ENCODE measurements around the gene SIGLECL1. TPM values are rescaled to one million over a fixed set of nuclear protein-coding genes. Genes with fewer than 3 reads are reported as not detected.
"Not testable (repeated sequence)": the region's sequence is repeated elsewhere in the genome, so short reads cannot be mapped to it uniquely, and the experiment has no call there.

SIGLECL1 gene
- total RNA-seq, 1 donor from 2014 or later, result not detected

- H3K9me3 Mint-ChIP-seq (ENCODE audit: unreplicated experiment), result peaks cover 2% of the 10 kb centered on the region
- no peak overlapping the region for H3K4me2 ChIP-seq (ENCODE audit: low read length)
- TF ChIP-seq, protein P1, sequence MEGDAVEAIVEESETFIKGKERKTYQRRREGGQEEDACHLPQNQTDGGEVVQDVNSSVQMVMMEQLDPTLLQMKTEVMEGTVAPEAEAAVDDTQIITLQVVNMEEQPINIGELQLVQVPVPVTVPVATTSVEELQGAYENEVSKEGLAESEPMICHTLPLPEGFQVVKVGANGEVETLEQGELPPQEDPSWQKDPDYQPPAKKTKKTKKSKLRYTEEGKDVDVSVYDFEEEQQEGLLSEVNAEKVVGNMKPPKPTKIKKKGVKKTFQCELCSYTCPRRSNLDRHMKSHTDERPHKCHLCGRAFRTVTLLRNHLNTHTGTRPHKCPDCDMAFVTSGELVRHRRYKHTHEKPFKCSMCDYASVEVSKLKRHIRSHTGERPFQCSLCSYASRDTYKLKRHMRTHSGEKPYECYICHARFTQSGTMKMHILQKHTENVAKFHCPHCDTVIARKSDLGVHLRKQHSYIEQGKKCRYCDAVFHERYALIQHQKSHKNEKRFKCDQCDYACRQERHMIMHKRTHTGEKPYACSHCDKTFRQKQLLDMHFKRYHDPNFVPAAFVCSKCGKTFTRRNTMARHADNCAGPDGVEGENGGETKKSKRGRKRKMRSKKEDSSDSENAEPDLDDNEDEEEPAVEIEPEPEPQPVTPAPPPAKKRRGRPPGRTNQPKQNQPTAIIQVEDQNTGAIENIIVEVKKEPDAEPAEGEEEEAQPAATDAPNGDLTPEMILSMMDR (IDR thresholded peaks at IDR 0.05; ENCODE audit: insufficient read depth, low read depth, low read length), result no peak
- no peak for TF ChIP-seq EZH2 (IDR thresholded peaks at IDR 0.05; ENCODE audit: insufficient read depth, low read length)
Observed at GRCh38 chr19:51204321-51204720, 46.6 kb upstream of the SIGLECL1 start.

DNA sequence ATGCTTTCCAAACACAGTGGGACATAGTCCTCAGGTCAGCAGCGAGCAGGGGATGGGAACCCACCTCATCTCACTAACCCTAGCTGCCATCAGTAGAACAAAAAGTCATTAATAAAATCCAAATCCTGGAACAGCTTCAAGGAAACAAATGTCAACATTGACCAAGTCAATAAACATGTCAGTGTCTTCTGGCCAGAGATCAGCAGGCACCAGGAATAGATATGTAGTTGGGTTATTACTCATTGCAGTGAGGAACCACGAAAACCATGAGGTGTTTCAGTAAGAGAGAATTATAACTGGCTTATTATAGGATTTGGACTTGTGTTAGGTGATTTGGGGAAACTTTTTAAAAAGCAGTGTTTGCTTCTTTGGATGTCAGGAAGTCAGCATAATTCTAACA is 43.1 kb upstream of the SIGLECL1 start:
- Histone ChIP-seq H3K4me2 (ENCODE audit: low read length) (no peak overlapping the region), H3K27ac (ENCODE audit: low read depth, low read length) (no peak overlapping the region), H3K9ac (ENCODE audit: low read length) (no peak overlapping the region), H3K4me3 (ENCODE audit: insufficient read depth, low read depth, low read length) (no peak overlapping the region), H3K9me3 (ENCODE audit: insufficient read depth, low read depth, low read length) (peaks cover 3% of the 10 kb centered on the region), H4K20me1 (ENCODE audit: insufficient read depth, low read length) (no peaks in the 10 kb centered on the region), H3K36me3 (ENCODE audit: insufficient read depth, low read length) (no peaks in the 10 kb centered on the region), H3K4me1 (ENCODE audit: insufficient read depth, low read length) (no peaks in the 10 kb centered on the region), H3K79me2 (ENCODE audit: insufficient read depth, low read length) (no peaks in the 10 kb centered on the region), H3K27me3 (ENCODE audit: insufficient read depth, low read length) (no peaks in the 10 kb centered on the region), H2AFZ (ENCODE audit: low read depth, low read length) (no peak overlapping the region)
- FAIRE-seq (no peak), DNase-seq (ENCODE audit: low read depth) (no peak)
- no peak overlapping the region for H3K27ac Mint-ChIP-seq (ENCODE audit: unreplicated experiment)
- H3K9me3 Mint-ChIP-seq (ENCODE audit: unreplicated experiment), result no peaks in the 10 kb centered on the region
- no peak overlapping the region for H3K4me3 Mint-ChIP-seq (ENCODE audit: unreplicated experiment)
- TF ChIP-seq, protein P1 (IDR thresholded peaks at IDR 0.05; ENCODE audit: insufficient read depth, low read depth, low read length), result no peak
- TF ChIP-seq EZH2 (IDR thresholded peaks at IDR 0.05; ENCODE audit: insufficient read depth, low read length), result no peak
- H3K27me3 Mint-ChIP-seq (ENCODE audit: low read depth, unreplicated experiment), result no peaks in the 10 kb centered on the region
- H3K36me3 Mint-ChIP-seq (ENCODE audit: low read depth, unreplicated experiment), result no peaks in the 10 kb centered on the region
- H3K4me1 Mint-ChIP-seq (ENCODE audit: low read depth, unreplicated experiment), result no peaks in the 10 kb centered on the region

More at GRCh38 chr19:51204321-51204720, 46.6 kb upstream of the SIGLECL1 start:
- Histone ChIP-seq H3K9me3 (ENCODE audit: insufficient read depth, low read depth, low read length) (no peaks in the 10 kb centered on the region), H3K79me2 (ENCODE audit: insufficient read depth, low read length) (no peaks in the 10 kb centered on the region), H4K20me1 (ENCODE audit: insufficient read depth, low read length) (no peaks in the 10 kb centered on the region), H3K27me3 (ENCODE audit: insufficient read depth, low read length) (no peaks in the 10 kb centered on the region), H3K4me1 (ENCODE audit: insufficient read depth, low read length) (no peaks in the 10 kb centered on the region), H3K36me3 (ENCODE audit: insufficient read depth, low read length) (no peaks in the 10 kb centered on the region), H3K9ac (ENCODE audit: low read length) (no peak overlapping the region), H2AFZ (ENCODE audit: low read depth, low read length) (no peak overlapping the region), H3K27ac (ENCODE audit: low read depth, low read length) (no peak overlapping the region), H3K4me3 (ENCODE audit: insufficient read depth, low read depth, low read length) (no peak overlapping the region)
- Mint-ChIP-seq H3K36me3 (ENCODE audit: low read depth, unreplicated experiment) (no peaks in the 10 kb centered on the region), H3K27ac (ENCODE audit: unreplicated experiment) (no peak overlapping the region), H3K4me1 (ENCODE audit: low read depth, unreplicated experiment) (no peaks in the 10 kb centered on the region), H3K4me3 (ENCODE audit: unreplicated experiment) (no peak overlapping the region), H3K27me3 (ENCODE audit: low read depth, unreplicated experiment) (peaks cover 8% of the 10 kb centered on the region)
- FAIRE-seq (no peak), DNase-seq (ENCODE audit: low read depth) (no peak)

- no peaks in the 10 kb centered on the region for H4K20me1 ChIP-seq (ENCODE audit: insufficient read depth, low read length)
- H3K27me3 Mint-ChIP-seq (ENCODE audit: low read depth, unreplicated experiment), result no peaks in the 10 kb centered on the region
- no peak overlapping the region for H3K27ac ChIP-seq (ENCODE audit: low read depth, low read length)
- no peak overlapping the region for H3K4me2 ChIP-seq (ENCODE audit: low read length)
- no peaks in the 10 kb centered on the region for H3K4me1 ChIP-seq (ENCODE audit: insufficient read depth, low read length)
- H3K36me3 Mint-ChIP-seq (ENCODE audit: low read depth, unreplicated experiment), result no peaks in the 10 kb centered on the region
- no peaks in the 10 kb centered on the region for H3K79me2 ChIP-seq (ENCODE audit: insufficient read depth, low read length)
- no peak overlapping the region for H3K27ac Mint-ChIP-seq (ENCODE audit: unreplicated experiment)
- no peak for TF ChIP-seq EZH2 (IDR thresholded peaks at IDR 0.05; ENCODE audit: insufficient read depth, low read length)
- TF ChIP-seq, protein P1 (IDR thresholded peaks at IDR 0.05; ENCODE audit: insufficient read depth, low read depth, low read length), result no peak
- H3K4me1 Mint-ChIP-seq (ENCODE audit: low read depth, unreplicated experiment), result no peaks in the 10 kb centered on the region
- no peak overlapping the region for H3K9ac ChIP-seq (ENCODE audit: low read length)
- no peak overlapping the region for H3K4me3 Mint-ChIP-seq (ENCODE audit: unreplicated experiment)
- H3K36me3 ChIP-seq (ENCODE audit: insufficient read depth, low read length), result no peaks in the 10 kb centered on the region
- FAIRE-seq (no peak), DNase-seq (ENCODE audit: low read depth) (no peak)
- no peaks in the 10 kb centered on the region for H3K9me3 Mint-ChIP-seq (ENCODE audit: unreplicated experiment)
- H3K9me3 ChIP-seq (ENCODE audit: insufficient read depth, low read depth, low read length), result peaks cover 7% of the 10 kb centered on the region
- H3K4me3 ChIP-seq (ENCODE audit: insufficient read depth, low read depth, low read length), result no peak overlapping the region
- H3K27me3 ChIP-seq (ENCODE audit: insufficient read depth, low read length), result no peaks in the 10 kb centered on the region
- no peak overlapping the region for H2AFZ ChIP-seq (ENCODE audit: low read depth, low read length)
Observed at GRCh38 chr19:51210191-51210784, 40.6 kb upstream of the SIGLECL1 start.

DNA sequence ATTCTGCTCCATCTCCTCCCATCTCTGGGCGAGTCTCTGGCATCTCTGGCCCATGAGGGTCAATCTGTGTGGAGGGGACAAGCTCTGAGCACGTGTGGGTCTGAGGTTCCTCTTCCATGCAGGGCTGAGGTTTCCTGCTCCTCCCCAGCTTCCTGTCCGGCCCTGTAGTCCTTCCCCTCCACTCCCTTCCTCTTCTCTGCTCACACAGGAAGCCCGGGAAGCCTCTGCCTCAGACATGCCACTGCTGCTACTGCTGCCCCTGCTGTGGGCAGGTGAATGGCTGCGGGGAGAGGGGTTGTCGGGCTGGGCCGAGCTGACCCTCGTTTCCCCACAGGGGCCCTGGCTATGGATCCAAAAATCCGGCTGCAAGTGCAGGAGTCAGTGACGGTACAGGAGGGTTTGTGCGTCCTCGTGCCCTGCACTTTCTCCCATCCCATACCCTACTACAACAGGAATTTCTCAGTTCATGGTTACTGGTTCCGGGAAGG is 40.0 kb upstream of the SIGLECL1 start:
- not testable (repeated sequence) for H3K36me3 Mint-ChIP-seq (ENCODE audit: low read depth, unreplicated experiment); FAIRE-seq; H3K79me2 ChIP-seq (ENCODE audit: insufficient read depth, low read length); H3K4me3 ChIP-seq (ENCODE audit: insufficient read depth, low read depth, low read length); H3K27me3 Mint-ChIP-seq (ENCODE audit: low read depth, unreplicated experiment); H3K9me3 Mint-ChIP-seq (ENCODE audit: unreplicated experiment); H3K4me3 Mint-ChIP-seq (ENCODE audit: unreplicated experiment); DNase-seq (ENCODE audit: low read depth); H3K9ac ChIP-seq (ENCODE audit: low read length); H3K36me3 ChIP-seq (ENCODE audit: insufficient read depth, low read length); H3K4me2 ChIP-seq (ENCODE audit: low read length); H4K20me1 ChIP-seq (ENCODE audit: insufficient read depth, low read length); H2AFZ ChIP-seq (ENCODE audit: low read depth, low read length); H3K4me1 ChIP-seq (ENCODE audit: insufficient read depth, low read length); H3K27me3 ChIP-seq (ENCODE audit: insufficient read depth, low read length); H3K27ac ChIP-seq (ENCODE audit: low read depth, low read length); H3K27ac Mint-ChIP-seq (ENCODE audit: unreplicated experiment); H3K4me1 Mint-ChIP-seq (ENCODE audit: low read depth, unreplicated experiment)
- peaks cover 10% of the 10 kb centered on the region for H3K9me3 ChIP-seq (ENCODE audit: insufficient read depth, low read depth, low read length)
